GM23338 (cell line): ENCODE results near the gene POLR2L. TPM values are rescaled to one million over a fixed set of nuclear protein-coding genes. Genes with fewer than 3 reads are reported as not detected.
A peak's percentile ranks its signal among the peaks of the same experiment; 100 is the strongest.

Source experiments
- ATAC-seq: fragments of 200-7000 bp; cut with Tn5 transposase; 3 replicates; pipeline ENCODE4 v1.9.1; 2020
- DNase-seq: peaks from one replicate; pipeline ENCODE4 v3.0.0-alpha.2; 2015; ENCODE audit warnings: low spot score
- H2AFZ ChIP-seq: fragments of 200-600 bp; sonication (generic); 2 replicates; pipeline ENCODE4 v1.8.0; 2016; ENCODE audit warnings: antibody characterized with exemption, mild to moderate bottlenecking, moderate library complexity
- H3F3A ChIP-seq: fragments of 200-600 bp; sonication (generic); replicated peaks from 2 replicates; pipeline ENCODE4 v1.8.0; 2017; ENCODE audit warnings: antibody characterized with exemption, mixed run types, low read depth
- H3K27ac ChIP-seq: fragments of 200-600 bp; sonication (generic); 2 replicates; pipeline ENCODE4 v1.6.1; 2016; ENCODE audit warnings: low read depth
- H3K27me3 ChIP-seq: fragments of 200-600 bp; sonication (generic); 2 replicates; pipeline ENCODE4 v1.8.0; 2016; ENCODE audit warnings: mild to moderate bottlenecking, mixed run types, moderate library complexity; ENCODE audit not compliant: insufficient read depth
- H3K36me3 ChIP-seq: fragments of 200-600 bp; sonication (generic); 2 replicates; pipeline ENCODE4 v1.8.0; 2016; ENCODE audit warnings: mild to moderate bottlenecking; ENCODE audit not compliant: insufficient read depth
- H3K4me1 ChIP-seq: fragments of 200-600 bp; sonication (generic); 2 replicates; pipeline ENCODE4 v1.8.0; 2016; ENCODE audit warnings: mild to moderate bottlenecking, moderate library complexity; ENCODE audit not compliant: insufficient read depth
- H3K4me2 ChIP-seq: fragments of 200-600 bp; sonication (generic); 2 replicates; pipeline ENCODE4 v1.7.1; 2017; ENCODE audit warnings: mixed run types
- H3K4me3 ChIP-seq: fragments of 200-600 bp; sonication (generic); 2 replicates; pipeline ENCODE4 v1.6.1; 2016; ENCODE audit warnings: mixed run types
- H3K79me2 ChIP-seq: fragments of 200-600 bp; sonication (generic); replicated peaks from 2 replicates; pipeline ENCODE4 v1.8.0; 2017; ENCODE audit warnings: mild to moderate bottlenecking; ENCODE audit not compliant: insufficient read depth
- H3K9me2 ChIP-seq: fragments of 200-600 bp; sonication (generic); 2 replicates; pipeline ENCODE4 v1.8.0; 2017; ENCODE audit not compliant: insufficient read depth
- H4K20me1 ChIP-seq: fragments of 200-600 bp; sonication (generic); replicated peaks from 2 replicates; pipeline ENCODE4 v1.8.0; 2017; ENCODE audit warnings: mild to moderate bottlenecking; ENCODE audit not compliant: insufficient read depth
- H3K27ac Mint-ChIP-seq: 2 replicates; pipeline ENCODE4 v1.8.0; 2020; ENCODE audit warnings: inconsistent platforms, mild to moderate bottlenecking, moderate library complexity, mixed read lengths
- H3K27me3 Mint-ChIP-seq: 3 replicates; pipeline ENCODE4 v1.8.0; 2022; ENCODE audit warnings: low read depth, mild to moderate bottlenecking, moderate library complexity, mixed read lengths, inconsistent platforms; ENCODE audit not compliant: insufficient read depth, poor library complexity
- H3K36me3 Mint-ChIP-seq: 3 replicates; pipeline ENCODE4 v1.8.0; 2021; ENCODE audit warnings: low read depth, mild to moderate bottlenecking, inconsistent platforms, moderate library complexity, mixed read lengths
- H3K4me1 Mint-ChIP-seq: 3 replicates; pipeline ENCODE4 v1.8.0; 2020; ENCODE audit warnings: mild to moderate bottlenecking, inconsistent platforms, mixed read lengths
- H3K4me3 Mint-ChIP-seq: 3 replicates; pipeline ENCODE4 v1.8.0; 2021; ENCODE audit warnings: moderate library complexity, mild to moderate bottlenecking, inconsistent platforms, mixed read lengths
- H3K9me3 Mint-ChIP-seq: 3 replicates; pipeline ENCODE4 v1.8.0; 2020; ENCODE audit warnings: moderate library complexity, mild to moderate bottlenecking, inconsistent platforms, mixed read lengths
- CREB1 ChIP-seq: fragments of 250-450 bp; sonication (Bioruptor Pico); IDR thresholded peaks from 2 replicates; pipeline ENCODE4 v1.5.0; 2020; ENCODE audit warnings: low read depth, mild to moderate bottlenecking, moderate library complexity
- EZH2 ChIP-seq: fragments of 200-600 bp; sonication (generic); IDR thresholded peaks from one replicate; pipeline ENCODE4 v1.8.0; 2017; ENCODE audit warnings: antibody characterized with exemption, mild to moderate bottlenecking, low read depth; ENCODE audit not compliant: unreplicated experiment
- EZH2phosphoT487 ChIP-seq: fragments of 200-600 bp; sonication (generic); IDR thresholded peaks from one replicate; pipeline ENCODE4 v1.8.1; 2018; ENCODE audit warnings: antibody characterized with exemption; ENCODE audit not compliant: unreplicated experiment
- JUNB ChIP-seq: IDR thresholded peaks from one replicate; pipeline ENCODE4 v1.6.1; 2016; ENCODE audit warnings: antibody characterized with exemption; ENCODE audit not compliant: unreplicated experiment
- NANOG ChIP-seq: IDR thresholded peaks from 2 replicates; pipeline ENCODE4 v1.6.1; 2016; ENCODE audit warnings: antibody characterized with exemption, borderline replicate concordance
- STAT1 ChIP-seq: IDR thresholded peaks from one replicate; pipeline ENCODE4 v1.6.1; 2016; ENCODE audit warnings: antibody characterized with exemption; ENCODE audit not compliant: unreplicated experiment
- ZNF331 ChIP-seq: fragments of 250-450 bp; sonication (Bioruptor Pico); IDR thresholded peaks from 2 replicates; pipeline ENCODE4 v1.5.0; 2020; ENCODE audit warnings: low read depth, mild to moderate bottlenecking, moderate library complexity
- polyA plus RNA-seq: library from polyadenylated mRNA; unstranded; fragments of >200 nt; fragmentation: Nextera tagmentation; extraction: Ambion mirVana; gene quantifications from 2 replicates; pipeline ENCODE4 v1.2.1, GENCODE V29; 2016
- total RNA-seq: library from RNA; depleted of rRNA; stranded (reverse); fragments of >200 nt; shearing (Covaris generic); gene quantifications from 2 replicates; pipeline ENCODE4 v1.2.3, GENCODE V29; 2014
- TF ChIP-seq, protein P1 (sequence below): IDR thresholded peaks from one replicate; pipeline ENCODE4 v1.6.1; 2018; ENCODE audit warnings: antibody characterized with exemption; ENCODE audit not compliant: unreplicated experiment
- TF ChIP-seq, protein P2 (sequence below): IDR thresholded peaks from 2 replicates; pipeline ENCODE4 v1.6.1; 2016; ENCODE audit warnings: antibody characterized with exemption
- TF ChIP-seq, protein P3 (sequence below), 2 experiments: fragments of 200-600 bp in 1 of 2; sonication (generic) in 1 of 2; conservative IDR thresholded peaks; 2 replicates each; pipeline versions ENCODE4 v1.5.1 to v1.6.1; 2016 to 2017; ENCODE audit warnings: antibody characterized with exemption in 2 of 2, low read depth in 2 of 2, mild to moderate bottlenecking in 2 of 2, moderate library complexity in 1 of 2

POLR2L gene
- total and polyA plus RNA-seq, 2 experiments from 2014 or later, result 32.2 to 369 TPM

DNA sequence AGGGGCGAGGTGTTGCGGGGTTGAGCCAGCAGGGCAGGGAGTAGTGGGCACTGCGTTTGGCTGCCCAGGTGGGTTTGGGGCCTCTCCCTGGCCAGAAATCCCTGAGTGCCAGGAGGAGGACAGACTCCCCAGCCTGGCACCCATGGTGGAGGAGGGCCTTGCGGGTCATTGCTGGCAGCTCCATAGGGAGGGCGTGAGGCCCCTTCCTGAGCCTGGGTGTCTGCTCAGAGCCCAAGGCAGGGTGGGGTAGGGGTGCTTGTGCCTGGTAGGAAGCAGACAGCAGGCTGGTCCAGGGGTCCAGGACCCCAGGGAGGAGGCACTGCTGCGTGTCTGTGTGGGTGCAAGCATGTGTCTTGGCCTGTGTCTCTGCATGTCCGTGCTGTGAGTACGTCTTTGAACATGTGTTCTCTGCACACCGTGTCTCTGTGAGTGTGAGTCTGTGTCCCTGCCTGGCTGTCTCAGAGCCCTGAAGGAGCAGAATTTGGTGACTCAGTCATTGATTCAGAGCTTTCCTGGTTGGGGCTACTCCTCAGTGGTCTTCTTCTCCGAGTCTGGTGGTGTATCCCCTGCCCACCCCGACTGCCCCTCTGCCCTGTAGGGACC, 4.3 kb upstream of the POLR2L start:
- no peak overlapping the region for H3K4me2 ChIP-seq
- peaks cover 31% of the 10 kb centered on the region for H3K4me1 ChIP-seq
- no peaks in the 10 kb centered on the region for H3K36me3 ChIP-seq
- 0 out of 2 replicates have a peak, but pooled peaks cover 5% of the 10 kb centered on the region for H3F3A ChIP-seq
- no peaks in the 10 kb centered on the region for H3K27me3 ChIP-seq
- Mint-ChIP-seq H3K4me1 (peaks cover 20% of the 10 kb centered on the region), H3K9me3 (no peaks in the 10 kb centered on the region), H3K4me3 (peak overlapping the region; percentile 22; the same call in 1 of the 3 replicates), H3K36me3 (no peaks in the 10 kb centered on the region), H3K27me3 (peaks cover 18% of the 10 kb centered on the region), H3K27ac (no peak overlapping the region)
- DNase-seq (no peak), ATAC-seq (no peak)
- TF ChIP-seq EZH2phosphoT487, result no peak
- TF ChIP-seq, protein P1, sequence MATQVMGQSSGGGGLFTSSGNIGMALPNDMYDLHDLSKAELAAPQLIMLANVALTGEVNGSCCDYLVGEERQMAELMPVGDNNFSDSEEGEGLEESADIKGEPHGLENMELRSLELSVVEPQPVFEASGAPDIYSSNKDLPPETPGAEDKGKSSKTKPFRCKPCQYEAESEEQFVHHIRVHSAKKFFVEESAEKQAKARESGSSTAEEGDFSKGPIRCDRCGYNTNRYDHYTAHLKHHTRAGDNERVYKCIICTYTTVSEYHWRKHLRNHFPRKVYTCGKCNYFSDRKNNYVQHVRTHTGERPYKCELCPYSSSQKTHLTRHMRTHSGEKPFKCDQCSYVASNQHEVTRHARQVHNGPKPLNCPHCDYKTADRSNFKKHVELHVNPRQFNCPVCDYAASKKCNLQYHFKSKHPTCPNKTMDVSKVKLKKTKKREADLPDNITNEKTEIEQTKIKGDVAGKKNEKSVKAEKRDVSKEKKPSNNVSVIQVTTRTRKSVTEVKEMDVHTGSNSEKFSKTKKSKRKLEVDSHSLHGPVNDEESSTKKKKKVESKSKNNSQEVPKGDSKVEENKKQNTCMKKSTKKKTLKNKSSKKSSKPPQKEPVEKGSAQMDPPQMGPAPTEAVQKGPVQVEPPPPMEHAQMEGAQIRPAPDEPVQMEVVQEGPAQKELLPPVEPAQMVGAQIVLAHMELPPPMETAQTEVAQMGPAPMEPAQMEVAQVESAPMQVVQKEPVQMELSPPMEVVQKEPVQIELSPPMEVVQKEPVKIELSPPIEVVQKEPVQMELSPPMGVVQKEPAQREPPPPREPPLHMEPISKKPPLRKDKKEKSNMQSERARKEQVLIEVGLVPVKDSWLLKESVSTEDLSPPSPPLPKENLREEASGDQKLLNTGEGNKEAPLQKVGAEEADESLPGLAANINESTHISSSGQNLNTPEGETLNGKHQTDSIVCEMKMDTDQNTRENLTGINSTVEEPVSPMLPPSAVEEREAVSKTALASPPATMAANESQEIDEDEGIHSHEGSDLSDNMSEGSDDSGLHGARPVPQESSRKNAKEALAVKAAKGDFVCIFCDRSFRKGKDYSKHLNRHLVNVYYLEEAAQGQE, result no peak
- no peak for TF ChIP-seq EZH2
- TF ChIP-seq JUNB, result no peak
- TF ChIP-seq, protein P2, sequence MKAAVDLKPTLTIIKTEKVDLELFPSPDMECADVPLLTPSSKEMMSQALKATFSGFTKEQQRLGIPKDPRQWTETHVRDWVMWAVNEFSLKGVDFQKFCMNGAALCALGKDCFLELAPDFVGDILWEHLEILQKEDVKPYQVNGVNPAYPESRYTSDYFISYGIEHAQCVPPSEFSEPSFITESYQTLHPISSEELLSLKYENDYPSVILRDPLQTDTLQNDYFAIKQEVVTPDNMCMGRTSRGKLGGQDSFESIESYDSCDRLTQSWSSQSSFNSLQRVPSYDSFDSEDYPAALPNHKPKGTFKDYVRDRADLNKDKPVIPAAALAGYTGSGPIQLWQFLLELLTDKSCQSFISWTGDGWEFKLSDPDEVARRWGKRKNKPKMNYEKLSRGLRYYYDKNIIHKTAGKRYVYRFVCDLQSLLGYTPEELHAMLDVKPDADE, result no peak
- no peak for TF ChIP-seq CREB1 (CRISPR knock-in tag)
- H4K20me1 ChIP-seq, result peaks cover 14% of the 10 kb centered on the region; the same call in 1 of the 2 replicates
- no peak overlapping the region for H3K27ac ChIP-seq
- H3K79me2 ChIP-seq, result peaks cover 7% of the 10 kb centered on the region
- no peaks in the 10 kb centered on the region for H3K9me2 ChIP-seq
- H3K4me3 ChIP-seq, result no peak overlapping the region
- no peak overlapping the region for H2AFZ ChIP-seq

DNA sequence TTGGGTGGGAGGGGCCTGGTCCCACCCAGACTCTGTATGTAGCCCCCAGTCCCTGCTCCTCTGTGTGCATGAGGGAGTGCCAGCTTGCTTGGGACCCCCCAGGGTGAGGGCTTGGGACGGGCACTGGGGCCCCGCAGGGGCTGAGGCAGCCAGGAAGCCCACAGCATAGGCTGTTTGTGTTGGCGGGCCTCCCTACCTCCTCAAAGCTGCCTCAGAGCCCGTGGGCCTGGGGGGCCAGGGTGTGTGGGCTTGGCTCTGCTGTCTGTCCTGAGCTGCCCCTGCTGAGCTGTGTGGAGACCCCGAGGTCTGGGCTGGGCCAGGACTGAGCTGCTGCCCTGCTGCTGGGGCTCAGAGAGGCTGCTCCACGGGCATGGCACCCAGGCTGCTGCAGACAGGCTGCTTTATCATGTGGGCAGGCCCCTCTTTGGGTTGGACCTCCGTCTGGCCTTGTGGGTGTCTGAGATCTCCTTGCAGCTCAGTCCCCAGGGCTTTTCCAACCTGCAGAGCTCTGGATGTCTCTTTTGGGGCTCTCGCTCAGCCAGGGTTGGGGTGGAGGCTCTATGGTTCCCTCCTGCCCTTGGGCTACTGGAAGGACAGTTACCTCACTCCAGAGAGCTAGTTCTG, 3.7 kb upstream of the POLR2L start:
- no peak overlapping the region; the same call in 2 of the 3 replicates for H3K4me3 Mint-ChIP-seq
- peaks cover 13% of the 10 kb centered on the region for H3K79me2 ChIP-seq
- 0 out of 2 replicates have a peak, but pooled peaks cover 5% of the 10 kb centered on the region for H3F3A ChIP-seq
- DNase-seq, result no peak
- H3K4me2 ChIP-seq, result peak overlapping the region; percentile 91; the same call in 1 of the 2 replicates
- H3K36me3 Mint-ChIP-seq, result peaks cover 4% of the 10 kb centered on the region
- H3K27me3 ChIP-seq, result no peaks in the 10 kb centered on the region
- ATAC-seq, result no peak
- H3K4me3 ChIP-seq, result no peak overlapping the region
- H3K27ac ChIP-seq, result no peak overlapping the region
- H3K4me1 ChIP-seq, result peaks cover 32% of the 10 kb centered on the region
- peaks cover 18% of the 10 kb centered on the region for H3K27me3 Mint-ChIP-seq
- no peaks in the 10 kb centered on the region for H3K36me3 ChIP-seq
- TF ChIP-seq, protein P3, sequence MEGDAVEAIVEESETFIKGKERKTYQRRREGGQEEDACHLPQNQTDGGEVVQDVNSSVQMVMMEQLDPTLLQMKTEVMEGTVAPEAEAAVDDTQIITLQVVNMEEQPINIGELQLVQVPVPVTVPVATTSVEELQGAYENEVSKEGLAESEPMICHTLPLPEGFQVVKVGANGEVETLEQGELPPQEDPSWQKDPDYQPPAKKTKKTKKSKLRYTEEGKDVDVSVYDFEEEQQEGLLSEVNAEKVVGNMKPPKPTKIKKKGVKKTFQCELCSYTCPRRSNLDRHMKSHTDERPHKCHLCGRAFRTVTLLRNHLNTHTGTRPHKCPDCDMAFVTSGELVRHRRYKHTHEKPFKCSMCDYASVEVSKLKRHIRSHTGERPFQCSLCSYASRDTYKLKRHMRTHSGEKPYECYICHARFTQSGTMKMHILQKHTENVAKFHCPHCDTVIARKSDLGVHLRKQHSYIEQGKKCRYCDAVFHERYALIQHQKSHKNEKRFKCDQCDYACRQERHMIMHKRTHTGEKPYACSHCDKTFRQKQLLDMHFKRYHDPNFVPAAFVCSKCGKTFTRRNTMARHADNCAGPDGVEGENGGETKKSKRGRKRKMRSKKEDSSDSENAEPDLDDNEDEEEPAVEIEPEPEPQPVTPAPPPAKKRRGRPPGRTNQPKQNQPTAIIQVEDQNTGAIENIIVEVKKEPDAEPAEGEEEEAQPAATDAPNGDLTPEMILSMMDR (conservative IDR thresholded peaks at IDR 0.05; ENCODE audit: low read depth in 2 of 2), result no peak
- no peak for TF ChIP-seq NANOG
- no peak for TF ChIP-seq EZH2phosphoT487
- TF ChIP-seq ZNF331 (CRISPR knock-in tag), result no peak
- no peak for TF ChIP-seq JUNB
- TF ChIP-seq STAT1, result no peak
- H3K27ac Mint-ChIP-seq, result no peak overlapping the region
- peaks cover 20% of the 10 kb centered on the region for H3K4me1 Mint-ChIP-seq
- H2AFZ ChIP-seq, result no peak overlapping the region
- H3K9me3 Mint-ChIP-seq, result no peaks in the 10 kb centered on the region
- no peaks in the 10 kb centered on the region for H3K9me2 ChIP-seq
- H4K20me1 ChIP-seq, result peaks cover 17% of the 10 kb centered on the region
